ENCODE measurements around the gene HAPSTR1. TPM values are rescaled to one million over a fixed set of nuclear protein-coding genes. Genes with fewer than 3 reads are reported as not detected.
"Not testable (repeated sequence)": the region's sequence is repeated elsewhere in the genome, so short reads cannot be mapped to it uniquely, and the experiment has no call there.

HAPSTR1 gene
- polyA plus RNA-seq, 1 donor, result 37.7 TPM

GRCh38 chr16:9072806-9073341 is 18.6 kb upstream of the HAPSTR1 start:
- DNase-seq, result no peak

GRCh38 chr16:9075299-9076071 is 16.0 kb upstream of the HAPSTR1 start:
- DNase-seq, result no peak

DNA sequence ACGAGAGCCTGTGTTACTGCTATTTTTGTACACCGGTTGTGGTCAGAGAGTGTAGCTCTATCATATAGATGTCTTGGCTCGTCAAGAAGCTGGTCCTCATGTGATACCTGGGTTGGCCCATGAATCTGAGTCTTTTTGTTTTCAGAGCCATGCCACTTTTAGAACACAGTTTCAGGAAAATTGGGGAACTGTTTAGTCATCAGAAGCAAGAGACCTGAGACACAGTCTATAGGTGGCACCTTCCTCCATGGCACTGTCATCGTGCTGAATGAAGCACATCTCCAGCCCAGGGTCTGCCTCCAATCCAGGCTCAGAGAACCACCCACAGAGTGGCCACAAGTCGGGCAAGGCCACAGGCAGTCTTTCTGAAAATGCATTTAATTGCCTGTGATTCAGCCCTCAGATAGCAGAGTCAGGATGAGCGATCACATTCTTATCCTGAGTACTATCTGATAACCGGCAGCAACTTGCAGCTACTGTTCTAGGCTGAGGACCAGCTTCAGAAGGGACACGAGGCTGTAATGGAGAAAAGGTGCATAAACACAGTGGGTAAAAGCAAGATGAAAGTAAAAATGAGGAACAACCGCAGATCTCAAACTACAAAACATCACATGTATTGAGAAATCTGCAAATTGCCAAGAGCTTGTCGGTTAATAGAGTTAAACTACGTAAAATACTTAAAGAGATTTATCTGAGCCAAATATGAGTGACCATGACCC is 14.2 kb upstream of the HAPSTR1 start:
- no peak for DNase-seq

GRCh38 chr16:9078467-9079429 is 12.7 kb upstream of the HAPSTR1 start:
- DNase-seq, result peak; percentile 26

GRCh38 chr16:9079430-9079812 is 12.0 kb upstream of the HAPSTR1 start:
- DNase-seq, result no peak

GRCh38 chr16:9081158-9081557 is 10.3 kb upstream of the HAPSTR1 start:
- DNase-seq, result no peak

DNA sequence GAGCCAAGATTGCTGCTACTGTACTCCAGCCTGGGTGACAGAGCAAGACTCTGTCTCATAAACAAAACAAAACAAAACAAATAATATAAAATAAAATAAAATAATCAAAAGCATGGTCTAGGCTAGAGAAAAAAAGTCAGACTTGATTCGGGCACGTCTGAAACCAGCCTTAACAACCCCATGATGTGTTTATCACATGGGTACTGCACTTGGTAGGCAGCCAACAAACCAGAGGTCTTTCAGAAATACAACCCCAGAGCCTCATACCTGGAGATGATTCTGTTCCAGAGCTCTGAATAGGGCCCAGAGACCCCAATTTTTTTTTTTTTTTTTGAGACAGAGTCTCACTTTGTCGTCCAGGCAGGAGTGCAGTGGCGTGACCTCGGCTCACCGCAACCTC is 9.6 kb upstream of the HAPSTR1 start:
- DNase-seq, result no peak

- DNase-seq, result no peak
Observed at GRCh38 chr16:9082422-9082821, 9.0 kb upstream of the HAPSTR1 start.

DNA sequence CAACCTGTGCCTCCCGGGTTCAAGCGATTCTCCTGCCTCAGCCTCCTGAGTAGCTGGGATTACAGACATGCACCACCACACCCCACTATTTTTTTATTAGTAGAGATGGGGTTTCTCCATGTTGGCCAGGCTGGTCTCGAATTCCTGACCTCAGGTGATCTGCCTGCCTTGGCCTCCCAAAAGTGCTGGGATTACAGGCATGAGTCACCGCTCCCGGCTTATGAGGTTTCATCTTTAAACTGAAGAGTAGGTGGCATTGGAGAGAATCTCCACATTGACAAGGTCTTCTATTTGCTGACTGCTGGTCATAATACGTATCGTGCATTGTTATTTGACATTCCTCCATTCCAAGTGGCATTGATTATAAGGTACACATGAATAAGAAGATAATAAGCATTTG is 3.7 kb upstream of the HAPSTR1 start:
- not testable (repeated sequence) for DNase-seq

DNA sequence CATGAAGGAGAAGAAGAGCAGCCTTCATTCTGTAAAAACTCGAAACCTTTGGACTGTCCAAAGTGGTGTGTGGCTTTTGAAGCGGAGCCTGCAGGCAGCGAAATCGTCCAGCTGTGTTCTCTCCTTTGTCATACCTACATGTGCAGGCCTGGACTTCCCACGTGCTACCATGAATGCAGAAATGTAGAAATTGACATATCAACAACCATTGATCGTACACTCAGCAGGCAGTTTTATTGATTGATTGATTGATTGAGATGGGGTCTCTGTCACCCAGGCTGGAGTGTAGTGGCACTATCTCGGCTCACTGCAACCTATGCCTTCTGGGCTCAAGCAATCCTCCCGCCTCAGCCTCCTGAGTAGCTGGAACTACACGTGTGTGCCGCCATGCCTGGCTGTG is 2.6 kb upstream of the HAPSTR1 start:
- no peak for DNase-seq

DNA sequence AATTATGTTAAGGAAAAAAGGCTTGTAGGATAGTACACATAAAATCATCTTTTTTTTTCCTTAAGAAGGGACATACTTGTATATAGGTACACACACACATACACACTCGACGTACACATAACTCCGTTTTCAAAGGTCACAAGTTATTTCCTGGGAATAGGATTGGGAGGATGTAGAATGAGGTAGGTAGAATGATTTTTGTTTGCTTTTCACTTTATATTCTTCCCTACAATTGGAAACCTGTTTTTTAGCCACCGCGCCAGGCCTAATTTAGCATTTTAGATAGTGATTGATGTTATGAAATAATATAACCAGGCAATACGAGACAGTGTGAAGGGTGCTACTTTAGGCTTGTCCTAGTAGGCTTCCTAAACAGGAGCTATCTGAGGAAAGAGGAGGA is 1.8 kb upstream of the HAPSTR1 start:
- no peak for DNase-seq

DNA sequence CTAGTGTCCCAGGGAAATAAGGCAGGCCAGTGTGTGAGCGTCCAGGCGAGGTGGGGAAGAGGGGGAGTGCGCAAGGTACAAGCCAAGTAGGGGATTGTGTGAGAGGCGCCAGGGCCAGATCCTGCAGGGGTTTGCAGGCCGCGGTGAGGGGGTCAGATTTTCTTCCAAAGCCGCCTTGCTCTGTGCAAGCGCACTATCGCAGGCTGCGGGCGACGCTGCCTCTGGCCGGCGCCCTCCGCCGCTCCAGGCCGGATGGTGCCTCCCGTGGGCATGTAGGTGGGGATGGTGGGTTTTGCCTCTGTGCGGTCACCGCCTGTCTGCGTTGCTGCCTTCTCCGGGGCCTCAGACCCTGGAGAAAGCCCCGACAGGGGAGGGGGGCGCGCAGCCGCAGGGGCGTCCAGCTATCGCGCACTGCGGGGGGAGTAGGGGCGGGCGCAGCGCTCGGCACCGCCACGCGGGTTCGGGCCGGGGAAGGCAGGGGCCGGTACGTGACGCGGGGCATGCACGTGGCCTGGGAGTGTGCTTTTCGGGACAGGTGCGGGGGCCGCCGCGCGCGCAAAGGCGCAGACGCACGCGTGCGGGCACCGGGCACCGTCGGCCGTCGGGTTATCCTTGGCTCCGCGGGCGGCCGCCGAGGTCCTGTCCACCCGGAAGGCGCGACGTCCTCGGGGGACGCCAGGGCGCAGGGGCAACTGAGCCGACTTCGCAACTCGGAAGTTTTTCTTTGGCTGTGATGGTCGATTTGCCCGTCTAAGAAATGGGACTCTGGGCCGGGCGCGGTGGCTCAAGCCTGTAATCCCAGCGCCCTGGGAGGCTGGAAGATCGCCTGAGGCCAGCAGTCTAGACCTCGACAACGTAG is 1.1 kb upstream of the HAPSTR1 start:
- DNase-seq, result peak; percentile 35

GRCh38 chr16:9091867-9092281 is 430 bp downstream of the HAPSTR1 start:
- peak; percentile 54 for DNase-seq

DNA sequence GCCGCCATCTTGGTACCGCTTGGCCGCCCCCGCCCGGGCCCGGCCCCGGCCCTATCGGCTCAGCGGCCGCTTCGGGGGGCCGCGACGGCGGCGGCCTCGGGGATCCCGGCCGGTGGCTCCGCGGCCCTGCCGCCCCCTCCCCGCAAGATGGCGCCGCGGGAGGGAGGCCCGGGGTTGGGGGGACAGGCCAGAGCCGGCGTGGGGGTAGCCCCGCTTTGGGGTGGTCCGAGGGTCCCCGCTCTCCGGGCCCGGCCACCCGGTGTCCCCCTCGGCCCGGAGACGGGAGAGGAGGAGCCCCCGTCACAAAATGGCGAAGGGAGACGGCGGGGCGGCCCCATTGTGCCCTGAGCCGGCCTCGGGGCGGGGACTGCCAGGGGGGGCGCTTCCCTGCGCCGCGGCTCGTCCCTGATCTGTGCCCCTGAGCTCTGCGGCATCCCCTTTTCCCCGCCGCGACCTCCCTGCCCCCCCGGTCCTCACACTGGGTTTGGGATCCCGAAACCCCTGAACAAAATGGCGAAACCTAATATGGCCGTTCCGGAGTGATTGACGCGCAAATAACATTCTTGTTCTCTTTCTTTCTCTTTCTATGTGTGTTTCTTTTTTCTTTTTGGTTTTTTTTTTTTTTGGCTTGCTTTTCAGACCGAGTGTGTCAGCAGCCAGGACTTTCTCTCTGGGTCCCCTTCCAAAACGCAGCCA is 986 bp downstream of the HAPSTR1 start:
- peak; percentile 40 for DNase-seq

GRCh38 chr16:9092978-9093344 is 1.5 kb downstream of the HAPSTR1 start:
- peak; percentile 8 for DNase-seq

GRCh38 chr16:9094011-9094846 is 2.8 kb downstream of the HAPSTR1 start:
- no peak for DNase-seq

- DNase-seq, result no peak
Observed at GRCh38 chr16:9095171-9095570, 3.7 kb downstream of the HAPSTR1 start.

DNA sequence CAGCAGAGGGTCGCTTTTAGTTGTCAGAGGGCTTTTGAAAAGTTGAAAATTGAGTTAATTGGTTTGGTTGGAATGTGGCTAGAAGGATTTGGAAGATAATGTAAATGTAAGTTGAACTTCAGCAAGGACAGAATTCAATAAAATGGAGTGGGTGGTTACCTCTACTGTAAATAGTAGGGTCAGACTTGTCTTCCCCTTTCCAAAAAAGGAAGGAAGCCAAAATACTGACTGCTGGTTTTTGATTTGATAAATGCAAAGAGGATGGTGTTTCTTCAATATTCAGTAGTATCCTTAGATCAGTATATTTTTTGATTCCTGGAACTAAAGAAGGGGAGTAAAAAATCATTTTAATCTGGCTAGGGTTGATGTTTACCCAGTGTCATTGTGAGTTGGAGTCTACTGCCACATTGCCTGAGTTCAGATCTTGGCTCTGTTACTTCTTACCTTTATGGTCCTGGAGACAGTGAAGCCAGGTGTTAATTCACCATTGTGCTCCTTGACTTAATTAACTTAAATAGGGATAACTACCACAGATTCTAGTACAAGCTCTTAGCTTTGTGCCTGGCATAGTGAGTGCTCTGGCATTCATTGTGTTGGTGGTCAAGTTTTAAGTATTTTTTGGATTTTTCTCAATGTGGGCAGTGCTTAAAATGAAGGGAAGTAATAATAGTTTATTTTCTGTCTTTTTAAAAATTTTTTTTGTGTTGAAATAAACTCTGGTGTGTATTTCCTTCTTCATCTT is 4.4 kb downstream of the HAPSTR1 start:
- no peak for DNase-seq

- no peak for DNase-seq
Observed at GRCh38 chr16:9096416-9096952, 5.0 kb downstream of the HAPSTR1 start.
